ENCODE results near the gene HIPK3.

GRCh38 chr11:33396361-33396760 lies 139.2 kb downstream of the HIPK3 start:
- no peak for TF ChIP-seq ZNF140 (tag by site-specific recombination; IDR thresholded peaks at IDR 0.05)
- TF ChIP-seq, protein P1, sequence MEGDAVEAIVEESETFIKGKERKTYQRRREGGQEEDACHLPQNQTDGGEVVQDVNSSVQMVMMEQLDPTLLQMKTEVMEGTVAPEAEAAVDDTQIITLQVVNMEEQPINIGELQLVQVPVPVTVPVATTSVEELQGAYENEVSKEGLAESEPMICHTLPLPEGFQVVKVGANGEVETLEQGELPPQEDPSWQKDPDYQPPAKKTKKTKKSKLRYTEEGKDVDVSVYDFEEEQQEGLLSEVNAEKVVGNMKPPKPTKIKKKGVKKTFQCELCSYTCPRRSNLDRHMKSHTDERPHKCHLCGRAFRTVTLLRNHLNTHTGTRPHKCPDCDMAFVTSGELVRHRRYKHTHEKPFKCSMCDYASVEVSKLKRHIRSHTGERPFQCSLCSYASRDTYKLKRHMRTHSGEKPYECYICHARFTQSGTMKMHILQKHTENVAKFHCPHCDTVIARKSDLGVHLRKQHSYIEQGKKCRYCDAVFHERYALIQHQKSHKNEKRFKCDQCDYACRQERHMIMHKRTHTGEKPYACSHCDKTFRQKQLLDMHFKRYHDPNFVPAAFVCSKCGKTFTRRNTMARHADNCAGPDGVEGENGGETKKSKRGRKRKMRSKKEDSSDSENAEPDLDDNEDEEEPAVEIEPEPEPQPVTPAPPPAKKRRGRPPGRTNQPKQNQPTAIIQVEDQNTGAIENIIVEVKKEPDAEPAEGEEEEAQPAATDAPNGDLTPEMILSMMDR (tag by site-specific recombination; IDR thresholded peaks at IDR 0.05), result no peak
- TF ChIP-seq PATZ1 (tag by site-specific recombination; IDR thresholded peaks at IDR 0.05), result no peak
- no peak for TF ChIP-seq REPIN1 (tag by site-specific recombination; IDR thresholded peaks at IDR 0.05; ENCODE audit: low read depth)
- TF ChIP-seq ZNF114 (tag by site-specific recombination; IDR thresholded peaks at IDR 0.05), result no peak
- no peak for TF ChIP-seq HOXD13 (CRISPR knock-in tag; IDR thresholded peaks at IDR 0.05; ENCODE audit: borderline replicate concordance)
- TF ChIP-seq, protein P2, sequence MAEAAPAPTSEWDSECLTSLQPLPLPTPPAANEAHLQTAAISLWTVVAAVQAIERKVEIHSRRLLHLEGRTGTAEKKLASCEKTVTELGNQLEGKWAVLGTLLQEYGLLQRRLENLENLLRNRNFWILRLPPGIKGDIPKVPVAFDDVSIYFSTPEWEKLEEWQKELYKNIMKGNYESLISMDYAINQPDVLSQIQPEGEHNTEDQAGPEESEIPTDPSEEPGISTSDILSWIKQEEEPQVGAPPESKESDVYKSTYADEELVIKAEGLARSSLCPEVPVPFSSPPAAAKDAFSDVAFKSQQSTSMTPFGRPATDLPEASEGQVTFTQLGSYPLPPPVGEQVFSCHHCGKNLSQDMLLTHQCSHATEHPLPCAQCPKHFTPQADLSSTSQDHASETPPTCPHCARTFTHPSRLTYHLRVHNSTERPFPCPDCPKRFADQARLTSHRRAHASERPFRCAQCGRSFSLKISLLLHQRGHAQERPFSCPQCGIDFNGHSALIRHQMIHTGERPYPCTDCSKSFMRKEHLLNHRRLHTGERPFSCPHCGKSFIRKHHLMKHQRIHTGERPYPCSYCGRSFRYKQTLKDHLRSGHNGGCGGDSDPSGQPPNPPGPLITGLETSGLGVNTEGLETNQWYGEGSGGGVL (tag by site-specific recombination; IDR thresholded peaks at IDR 0.05), result no peak
- no peak for TF ChIP-seq YY1 (tag by site-specific recombination; IDR thresholded peaks at IDR 0.05)
- TF ChIP-seq FEZF1 (tag by site-specific recombination; IDR thresholded peaks at IDR 0.05), result no peak
- no peak for TF ChIP-seq ZNF423 (tag by site-specific recombination; IDR thresholded peaks at IDR 0.05)
- TF ChIP-seq ZNF549 (tag by site-specific recombination; IDR thresholded peaks at IDR 0.05), result no peak
- no peak for TF ChIP-seq MEIS1 (CRISPR knock-in tag; IDR thresholded peaks at IDR 0.05; ENCODE audit: borderline replicate concordance)
- TF ChIP-seq, protein P3, sequence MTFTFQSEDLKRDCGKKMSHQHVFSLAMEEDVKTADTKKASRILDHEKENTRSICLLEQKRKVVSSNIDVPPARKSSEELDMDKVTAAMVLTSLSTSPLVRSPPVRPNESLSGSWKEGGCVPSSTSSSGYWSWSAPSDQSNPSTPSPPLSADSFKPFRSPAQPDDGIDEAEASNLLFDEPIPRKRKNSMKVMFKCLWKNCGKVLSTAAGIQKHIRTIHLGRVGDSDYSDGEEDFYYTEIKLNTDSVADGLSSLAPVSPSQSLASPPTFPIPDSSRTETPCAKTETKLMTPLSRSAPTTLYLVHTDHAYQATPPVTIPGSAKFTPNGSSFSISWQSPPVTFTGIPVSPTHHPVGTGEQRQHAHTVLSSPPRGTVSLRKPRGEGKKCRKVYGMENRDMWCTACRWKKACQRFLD (tag by site-specific recombination; IDR thresholded peaks at IDR 0.05), result no peak
- no peak for TF ChIP-seq PRDM1 (tag by site-specific recombination; IDR thresholded peaks at IDR 0.05)
